Choroid plexus epithelial cell (primary cell): ENCODE data around the gene MCC.

Experiments used
- DNase-seq: peaks from one replicate; pipeline ENCODE4 v3.0.0-alpha.2; 2010; ENCODE audit warnings: low read depth
- H3K4me3 ChIP-seq: 2 replicates; pipeline ENCODE4 v1.5.1; 2011; ENCODE audit warnings: low read depth, mild to moderate bottlenecking, control low read depth, low read length, moderate library complexity
- TF ChIP-seq, protein P1 (sequence below): conservative IDR thresholded peaks from 2 replicates; pipeline ENCODE4 v1.5.1; 2011; ENCODE audit warnings: low read depth, mild to moderate bottlenecking, control low read depth, inconsistent platforms, low read length, moderate library complexity

The MCC gene

DNA sequence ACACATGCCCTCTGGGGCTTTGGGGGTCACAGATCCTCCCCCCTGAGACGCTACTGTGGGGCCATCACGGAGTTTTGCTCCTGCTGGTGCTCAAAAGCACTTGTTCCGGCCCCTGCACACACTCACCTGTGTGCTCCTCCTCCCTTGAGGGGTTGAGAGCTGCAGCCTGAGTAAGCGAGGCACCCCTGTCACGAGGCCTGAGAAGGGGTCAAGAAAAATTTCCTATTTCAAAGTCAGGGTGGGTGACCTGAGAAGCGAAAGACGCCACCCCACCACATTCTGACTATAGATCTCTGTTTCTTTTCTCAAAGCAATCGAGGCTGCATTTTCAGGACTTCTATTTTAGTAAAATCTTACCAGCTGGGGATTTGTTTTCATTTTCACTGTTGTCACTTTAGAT is 373.2 kb downstream of the MCC start:
- no peak for DNase-seq
- TF ChIP-seq, protein P1, sequence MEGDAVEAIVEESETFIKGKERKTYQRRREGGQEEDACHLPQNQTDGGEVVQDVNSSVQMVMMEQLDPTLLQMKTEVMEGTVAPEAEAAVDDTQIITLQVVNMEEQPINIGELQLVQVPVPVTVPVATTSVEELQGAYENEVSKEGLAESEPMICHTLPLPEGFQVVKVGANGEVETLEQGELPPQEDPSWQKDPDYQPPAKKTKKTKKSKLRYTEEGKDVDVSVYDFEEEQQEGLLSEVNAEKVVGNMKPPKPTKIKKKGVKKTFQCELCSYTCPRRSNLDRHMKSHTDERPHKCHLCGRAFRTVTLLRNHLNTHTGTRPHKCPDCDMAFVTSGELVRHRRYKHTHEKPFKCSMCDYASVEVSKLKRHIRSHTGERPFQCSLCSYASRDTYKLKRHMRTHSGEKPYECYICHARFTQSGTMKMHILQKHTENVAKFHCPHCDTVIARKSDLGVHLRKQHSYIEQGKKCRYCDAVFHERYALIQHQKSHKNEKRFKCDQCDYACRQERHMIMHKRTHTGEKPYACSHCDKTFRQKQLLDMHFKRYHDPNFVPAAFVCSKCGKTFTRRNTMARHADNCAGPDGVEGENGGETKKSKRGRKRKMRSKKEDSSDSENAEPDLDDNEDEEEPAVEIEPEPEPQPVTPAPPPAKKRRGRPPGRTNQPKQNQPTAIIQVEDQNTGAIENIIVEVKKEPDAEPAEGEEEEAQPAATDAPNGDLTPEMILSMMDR = no peak
- H3K4me3 ChIP-seq = no peak overlapping the region

DNA sequence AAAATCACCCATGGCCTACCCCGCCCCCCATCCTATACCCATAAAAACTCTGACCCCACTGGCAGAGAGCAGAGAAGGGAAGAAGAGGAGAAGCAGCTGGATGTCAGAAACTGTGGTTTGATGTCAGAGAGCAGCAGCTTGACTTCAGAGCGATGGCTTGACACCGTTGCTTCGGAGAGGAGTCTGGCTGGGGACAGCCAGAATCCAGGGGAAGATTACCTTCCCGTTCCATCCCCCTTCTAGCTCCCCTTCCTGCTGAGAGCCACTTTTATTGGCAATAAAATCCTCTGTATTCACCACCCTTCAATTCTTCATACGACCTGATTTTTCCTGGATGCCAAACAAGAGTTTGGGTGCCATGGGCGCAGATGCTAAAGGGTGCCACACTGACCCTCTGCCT is 373.7 kb downstream of the MCC start:
- no peak for DNase-seq
- H3K4me3 ChIP-seq = no peak overlapping the region
- TF ChIP-seq, protein P1 = no peak

DNA sequence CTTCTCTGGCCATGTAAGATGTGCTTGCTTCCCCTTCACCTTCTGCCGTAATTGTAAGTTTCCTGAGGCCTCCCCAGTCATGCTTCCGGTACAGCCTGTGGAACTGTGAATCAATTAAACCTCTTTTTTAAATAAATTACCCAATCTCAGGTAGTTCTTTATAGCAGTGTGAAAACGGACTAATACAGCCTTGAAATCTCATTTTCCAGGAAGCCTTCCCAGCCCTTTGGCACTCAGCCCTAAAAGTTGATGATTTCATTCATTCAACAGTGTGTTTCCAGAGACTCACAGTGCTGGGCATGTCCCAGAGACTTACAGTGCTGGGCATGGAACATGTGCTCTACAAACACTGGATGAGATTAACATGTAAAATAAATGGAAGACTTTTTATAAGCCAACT is 375.8 kb downstream of the MCC start:
- TF ChIP-seq, protein P1 = no peak
- peak; percentile 46 for DNase-seq
- no peak overlapping the region for H3K4me3 ChIP-seq

DNA sequence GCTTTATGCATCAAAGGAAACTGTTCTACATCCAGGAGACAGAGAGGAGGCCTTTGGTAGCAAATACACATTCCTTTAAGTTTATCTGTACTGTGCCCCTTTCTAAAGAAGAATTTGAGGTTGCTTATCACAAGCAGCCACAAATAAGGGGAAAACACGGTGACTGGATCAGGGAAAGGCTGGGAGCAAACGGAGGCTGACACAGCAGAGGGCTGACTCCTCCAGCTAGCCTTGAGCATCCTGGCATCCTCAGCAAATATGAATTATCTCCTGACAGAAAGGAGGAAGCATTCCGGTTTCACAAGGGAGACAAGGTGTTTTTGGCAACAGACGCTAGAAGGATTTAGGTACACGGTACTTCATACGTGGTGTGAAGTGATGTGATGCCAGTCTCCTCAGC is 378.1 kb downstream of the MCC start:
- H3K4me3 ChIP-seq = no peak overlapping the region
- no peak for DNase-seq
- TF ChIP-seq, protein P1 = no peak

DNA sequence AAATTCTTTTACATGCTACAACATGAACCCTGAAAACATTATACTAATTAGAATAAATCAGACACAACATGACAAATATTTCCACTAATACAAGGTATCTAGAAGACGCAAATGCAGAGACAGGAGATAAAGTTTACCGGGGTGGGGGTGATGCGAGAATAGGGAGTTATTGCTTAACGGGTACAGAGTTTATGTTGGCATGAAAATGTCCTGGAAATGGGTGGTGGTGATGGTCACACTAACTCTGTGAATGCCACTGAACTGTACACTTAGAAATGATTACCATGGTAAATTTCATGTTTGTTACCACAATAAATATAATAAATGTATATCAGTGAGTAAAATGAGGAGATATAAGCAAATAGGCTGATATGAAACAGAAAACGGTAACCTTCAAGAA is 378.9 kb downstream of the MCC start:
- TF ChIP-seq, protein P1 = no peak
- DNase-seq = no peak
- H3K4me3 ChIP-seq = no peak overlapping the region

DNA sequence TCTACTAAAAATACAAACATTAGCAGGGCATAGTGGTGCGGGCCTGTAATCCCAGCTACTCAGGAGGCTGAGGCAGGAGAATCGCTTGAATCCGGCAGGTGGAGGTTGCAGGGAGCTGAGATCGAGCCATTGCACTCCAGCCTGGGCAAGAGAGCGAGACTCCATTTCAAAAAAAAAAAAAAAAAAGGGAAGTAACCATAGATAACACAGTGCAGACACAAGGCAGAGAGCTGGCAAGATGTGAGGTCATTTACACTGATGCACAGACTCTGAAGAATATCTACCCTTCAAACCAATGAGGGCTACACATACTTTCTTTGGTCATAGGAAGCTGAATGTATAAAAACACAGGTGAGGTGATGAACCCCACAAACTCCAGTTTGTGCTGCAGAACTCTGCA is 379.8 kb downstream of the MCC start:
- TF ChIP-seq, protein P1 = no peak
- no peak for DNase-seq
- H3K4me3 ChIP-seq = no peak overlapping the region

DNA sequence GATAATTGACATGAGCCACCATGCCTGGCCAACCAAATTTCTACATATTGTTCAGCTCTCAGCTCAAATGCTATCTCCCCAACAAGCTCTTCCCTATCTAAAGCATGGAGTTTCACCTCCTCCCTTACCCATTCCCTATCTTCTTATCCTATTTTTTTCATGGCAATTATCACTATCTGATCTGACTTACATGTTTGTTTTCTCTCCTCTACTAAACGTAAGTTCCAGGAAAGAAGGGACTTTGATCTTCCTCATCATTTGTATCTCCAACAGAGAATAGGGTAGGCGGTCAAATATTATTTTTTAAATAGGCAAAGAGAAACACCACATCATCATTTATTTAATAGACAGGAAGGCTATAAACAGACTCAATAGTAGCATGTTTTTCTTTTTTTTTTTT is 381.4 kb downstream of the MCC start:
- TF ChIP-seq, protein P1 = no peak
- H3K4me3 ChIP-seq = no peak overlapping the region
- DNase-seq = no peak
